C4-2B (cell line): ENCODE results near the gene LCN6.

Experiments used
- H3K27ac ChIP-seq: fragments of 450-650 bp; 2 replicates; pipeline ENCODE4 v1.5.1; 2017
- CTCF ChIP-seq: fragments of 450-650 bp; conservative IDR thresholded peaks from 2 replicates; pipeline ENCODE4 v1.5.1; 2017; ENCODE audit warnings: mild to moderate bottlenecking
- ZFX ChIP-seq: fragments of 450-650 bp; IDR thresholded peaks from 2 replicates; pipeline ENCODE4 v1.6.1; 2017

Gene LCN6

GRCh38 chr9:136748666-136749611, 614 bp upstream of the LCN6 start:
- no peak overlapping the region for H3K27ac ChIP-seq
- TF ChIP-seq CTCF, result no peak
- TF ChIP-seq ZFX, result no peak

DNA sequence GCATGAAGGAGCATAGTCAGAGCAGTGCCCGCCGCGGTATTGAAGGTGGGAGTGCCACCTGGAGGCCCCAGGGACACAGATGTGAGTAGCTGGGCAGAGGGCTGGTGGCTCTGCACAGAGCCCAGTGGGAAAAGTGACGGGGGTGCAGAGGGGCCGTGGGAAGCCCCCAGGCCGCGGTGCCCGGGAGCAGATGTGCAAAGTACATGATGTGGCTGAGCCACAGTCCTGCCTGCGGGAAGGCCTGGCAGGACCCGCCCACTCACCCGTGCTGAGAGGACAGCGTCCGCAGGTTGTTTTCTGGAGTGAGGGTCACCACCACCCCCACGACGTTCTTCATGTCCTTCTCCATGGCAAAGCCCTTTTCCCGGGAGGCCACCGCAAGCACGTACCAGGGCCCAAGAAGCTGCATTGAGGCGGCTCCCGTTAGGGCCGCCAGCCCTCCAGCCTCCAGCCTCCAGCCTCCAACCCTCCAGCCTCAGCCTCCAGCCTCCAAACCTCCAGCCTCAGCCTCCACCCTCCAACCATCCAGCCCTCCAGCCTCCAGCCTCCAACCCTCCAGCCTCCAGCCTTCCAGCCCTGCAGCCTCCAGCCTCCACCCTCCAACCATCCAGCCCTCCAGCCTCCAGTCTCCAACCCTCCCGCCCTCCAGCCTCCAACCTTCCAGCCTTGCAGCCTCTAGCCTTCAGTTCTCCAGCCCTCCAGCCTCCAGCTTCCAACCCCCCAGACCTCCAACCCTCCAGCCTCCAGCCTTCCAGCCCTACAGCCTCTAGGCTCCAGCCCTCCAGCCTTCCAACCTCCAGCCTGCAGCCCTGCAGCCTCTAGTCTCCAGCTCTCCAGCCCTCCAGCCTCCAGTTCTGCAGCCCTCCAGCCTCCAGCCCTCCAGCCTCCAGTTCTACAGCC, 914 bp downstream of the LCN6 start:
- no peak overlapping the region for H3K27ac ChIP-seq
- TF ChIP-seq ZFX (no peak), CTCF (no peak)

DNA sequence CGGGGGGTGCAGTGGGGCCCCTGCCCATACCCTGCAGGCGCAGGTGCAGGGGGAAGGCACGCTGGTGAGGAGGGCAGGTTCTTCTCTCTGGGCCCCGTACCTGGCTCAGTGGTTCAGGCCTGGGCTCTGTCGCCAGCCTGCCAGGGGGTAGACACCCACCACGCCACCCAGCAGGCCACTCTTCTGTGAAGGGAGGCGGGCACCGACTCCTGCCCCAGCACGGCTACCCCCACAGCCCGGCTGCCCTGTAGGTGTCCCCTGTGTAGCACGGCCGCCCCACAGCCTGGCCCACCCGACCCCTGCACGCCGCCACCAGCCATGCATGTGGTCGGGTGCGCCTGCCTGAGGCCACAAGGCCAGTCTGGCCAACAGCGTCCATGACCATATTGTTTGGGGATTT, 1.7 kb downstream of the LCN6 start:
- H3K27ac ChIP-seq, result no peak overlapping the region
- no peak for TF ChIP-seq ZFX
- no peak for TF ChIP-seq CTCF

DNA sequence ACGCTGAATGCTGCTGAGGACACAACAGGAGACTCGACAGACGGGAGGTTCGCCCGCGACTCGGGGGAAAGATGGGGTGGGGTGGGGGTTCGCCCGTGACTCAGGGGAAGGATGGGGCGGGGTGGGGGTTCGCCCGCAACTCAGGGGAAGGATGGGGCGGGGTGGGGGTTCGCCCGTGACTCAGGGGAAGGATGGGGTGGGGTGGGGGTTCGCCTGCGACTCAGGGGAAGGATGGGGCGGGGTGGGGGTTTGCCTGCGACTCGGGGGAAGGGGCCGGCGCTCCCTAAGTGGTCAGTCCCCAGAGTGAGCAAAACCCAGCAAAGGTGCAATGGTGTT, 2.2 kb downstream of the LCN6 start:
- H3K27ac ChIP-seq, result no peak overlapping the region
- TF ChIP-seq CTCF (no peak), ZFX (no peak)

DNA sequence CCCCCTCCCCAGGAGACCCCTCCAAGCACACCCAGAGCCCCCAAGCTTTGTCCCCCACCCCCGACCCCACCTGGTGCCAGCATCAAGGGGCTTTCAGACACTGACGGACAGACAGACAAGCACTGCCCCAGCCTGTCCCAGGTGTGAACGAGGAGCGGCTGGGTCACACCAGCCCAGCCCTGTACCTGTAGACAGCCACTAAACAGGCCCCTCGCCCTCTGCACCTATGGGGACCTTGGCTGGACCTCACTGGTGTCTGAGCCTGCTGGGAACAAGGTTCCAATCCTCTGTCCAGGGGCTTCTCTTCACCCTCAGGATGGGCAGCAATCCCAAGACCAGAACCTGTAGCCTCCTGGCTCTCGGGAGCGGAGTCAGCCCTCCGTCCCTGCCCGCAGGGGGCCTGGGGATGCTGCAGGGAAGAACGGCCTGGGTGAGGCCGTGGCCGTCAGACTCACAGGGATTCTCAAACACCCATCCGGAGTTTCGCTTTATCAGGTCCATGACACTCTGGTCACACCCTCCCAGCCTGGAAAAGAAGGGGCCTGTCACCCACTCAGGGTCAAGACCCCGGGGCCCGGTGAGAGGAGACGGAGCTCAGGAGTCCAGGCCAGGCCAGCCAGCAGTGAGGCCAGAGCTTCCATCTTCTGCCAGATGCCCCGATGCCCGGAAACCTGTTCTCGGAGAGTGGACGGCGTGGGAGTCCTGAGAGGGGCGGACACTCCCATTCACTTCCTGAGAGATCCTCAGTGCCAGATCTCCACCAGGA, 2.8 kb downstream of the LCN6 start:
- no peak overlapping the region for H3K27ac ChIP-seq
- no peak for TF ChIP-seq ZFX
- TF ChIP-seq CTCF, result no peak

DNA sequence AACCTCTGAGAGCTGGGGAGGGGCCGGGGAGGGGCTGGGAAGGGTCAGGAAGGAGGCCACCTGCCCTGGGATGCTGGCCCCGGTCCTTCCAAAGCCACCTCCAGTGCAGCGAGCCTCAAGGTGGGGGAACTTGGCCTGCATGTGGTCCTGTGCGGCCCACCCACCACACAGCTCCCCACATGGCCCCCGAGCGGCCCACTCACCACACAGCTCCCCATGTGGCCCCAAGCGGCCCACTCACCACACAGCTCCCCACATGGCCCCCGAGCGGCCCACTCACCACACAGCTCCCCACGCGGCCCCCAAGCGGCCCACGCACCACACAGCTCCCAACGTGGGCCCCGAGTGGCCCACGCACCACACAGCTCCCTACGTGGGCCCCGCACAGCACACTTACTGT, 3.6 kb downstream of the LCN6 start:
- no peak overlapping the region for H3K27ac ChIP-seq
- TF ChIP-seq ZFX (no peak), CTCF (no peak)
